K562 (cell line): ENCODE data around the gene DCTN5.

Source experiments
- ATF4 ChIP-seq: fragments of 450-650 bp; formaldehyde crosslinking; IDR thresholded peaks from 2 replicates; pipeline ENCODE4 v1.4.0; 2022; ENCODE audit warnings: mild to moderate bottlenecking, moderate library complexity
- IRF2 ChIP-seq: sonication (generic); formaldehyde crosslinking; IDR thresholded peaks from 2 replicates; pipeline ENCODE4 v1.8.1; 2022; ENCODE audit warnings: mild to moderate bottlenecking, missing genetic modification reagents
- MAFK ChIP-seq: IDR thresholded peaks from 2 replicates; pipeline ENCODE4 v1.6.1; 2011; ENCODE audit warnings: low read length, improper control_type of control experiment
- MLX ChIP-seq, 2 experiments: fragments of 450-650 bp in 1 of 2; sonication (generic) in 1 of 2; formaldehyde crosslinking; conservative IDR thresholded peaks; 2 replicates each; pipeline versions ENCODE4 v1.4.0 to v1.8.1; 2020 to 2022; ENCODE audit warnings: mild to moderate bottlenecking in 1 of 2, missing genetic modification reagents in 1 of 2
- MYBL2 ChIP-seq, 2 experiments: fragments of 450-650 bp in 1 of 2; sonication (generic) in 1 of 2; formaldehyde crosslinking in 1 of 2; IDR thresholded peaks; 2 replicates each; pipeline versions ENCODE4 v1.6.1 to v1.8.1; 2017 to 2022; ENCODE audit warnings: borderline replicate concordance in 1 of 2, inconsistent platforms in 1 of 2, low read depth in 1 of 2, mild to moderate bottlenecking in 1 of 2, missing genetic modification reagents in 1 of 2, moderate library complexity in 1 of 2
- USF2 ChIP-seq: sonication (generic); formaldehyde crosslinking; IDR thresholded peaks from 2 replicates; pipeline ENCODE4 v1.5.0; 2020; ENCODE audit warnings: missing genetic modification reagents
- ZBED1 ChIP-seq: IDR thresholded peaks from 2 replicates; pipeline ENCODE4 v1.6.1; 2014
- ZC3H11A ChIP-seq: IDR thresholded peaks from 2 replicates; pipeline ENCODE4 v1.6.1; 2012; ENCODE audit warnings: low read depth, low read length, improper control_type of control experiment

- TF ChIP-seq ZBED1 (no peak), USF2 (no peak), MYBL2 (IDR thresholded peaks at IDR 0.05; ENCODE audit: low read depth) (no peak), MYBL2 (CRISPR knock-in tag; IDR thresholded peaks at IDR 0.05; ENCODE audit: borderline replicate concordance) (no peak), ZC3H11A (no peak), MLX (CRISPR knock-in tag; conservative IDR thresholded peaks at IDR 0.05) (no peak), ATF4 (CRISPR knock-in tag) (no peak), MAFK (no peak), IRF2 (CRISPR knock-in tag) (no peak)
Observed at GRCh38 chr16:23629516-23629915, 11.8 kb upstream of the DCTN5 start.
